ENCODE data around the gene PPP2R5C.
"Not testable (repeated sequence)": the region's sequence is repeated elsewhere in the genome, so short reads cannot be mapped to it uniquely, and the experiment has no call there.

Gene PPP2R5C

DNA sequence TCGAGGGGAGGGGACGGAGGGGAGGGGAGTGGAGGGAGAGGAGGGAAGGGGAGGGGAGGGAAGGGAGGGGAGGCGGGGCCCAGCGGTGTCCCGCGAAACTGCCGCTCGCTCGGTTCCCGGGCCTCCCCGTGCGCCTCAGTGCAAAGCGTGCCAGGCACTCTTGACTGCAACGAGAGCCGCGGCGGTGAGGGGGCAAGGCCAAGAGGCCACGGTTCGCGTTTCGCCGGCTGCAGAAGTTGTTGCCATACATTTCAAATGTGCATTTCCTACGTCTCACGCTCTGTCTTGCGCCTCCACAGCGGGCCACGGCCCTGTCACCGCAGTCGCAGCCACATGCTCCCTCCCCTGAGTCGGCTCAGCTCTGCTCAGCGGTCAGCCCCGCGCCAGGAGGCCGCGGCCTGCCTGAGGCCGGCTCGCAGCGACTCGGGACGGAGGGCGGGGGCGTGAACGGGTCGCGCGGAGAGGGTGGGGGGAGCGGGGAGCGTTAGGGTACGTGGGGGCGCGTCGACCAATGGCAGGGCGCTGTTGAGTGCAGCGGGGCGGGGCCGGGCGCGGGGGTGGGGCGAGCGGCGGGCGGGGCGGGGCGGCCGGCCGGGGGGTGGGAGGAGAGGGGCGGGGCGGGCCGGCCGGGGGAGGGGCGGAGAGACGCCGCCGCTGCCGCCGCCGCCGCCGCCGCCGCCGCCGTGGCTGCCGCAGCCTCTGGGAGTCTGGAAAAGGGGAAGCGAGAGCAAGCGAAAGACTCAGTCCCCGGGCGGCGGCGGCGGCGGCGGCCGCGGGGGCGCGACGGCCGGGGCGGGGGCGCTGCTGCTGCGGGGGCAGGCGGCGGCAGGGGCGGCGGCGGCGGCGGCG is at the start of gene PPP2R5C:
PPP2R5C (plus strand) TSS at position 678 of the 849 bp plus-strand sequence. CDS start 185 bp downstream, outside the sequence.
- peak; percentile 23 for DNase-seq (ENCODE audit: low read depth)

DNA sequence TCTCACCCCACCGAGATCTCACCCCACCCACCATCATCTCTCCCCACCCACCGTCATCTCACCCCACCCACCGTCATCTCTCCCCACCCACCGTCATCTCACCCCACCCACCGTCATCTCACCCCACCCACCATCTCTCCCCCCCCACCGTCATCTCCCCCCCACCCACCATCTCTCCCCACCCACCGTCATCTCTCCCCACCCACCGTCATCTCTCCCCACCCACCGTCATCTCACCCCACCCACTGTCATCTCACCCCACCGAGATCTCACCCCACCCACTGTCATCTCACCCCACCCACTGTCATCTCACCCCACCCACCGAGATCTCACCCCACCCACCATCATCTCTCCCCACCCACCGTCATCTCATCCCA is 49.7 kb upstream of the PPP2R5C start:
- not testable (repeated sequence) for DNase-seq (ENCODE audit: low read depth)

DNA sequence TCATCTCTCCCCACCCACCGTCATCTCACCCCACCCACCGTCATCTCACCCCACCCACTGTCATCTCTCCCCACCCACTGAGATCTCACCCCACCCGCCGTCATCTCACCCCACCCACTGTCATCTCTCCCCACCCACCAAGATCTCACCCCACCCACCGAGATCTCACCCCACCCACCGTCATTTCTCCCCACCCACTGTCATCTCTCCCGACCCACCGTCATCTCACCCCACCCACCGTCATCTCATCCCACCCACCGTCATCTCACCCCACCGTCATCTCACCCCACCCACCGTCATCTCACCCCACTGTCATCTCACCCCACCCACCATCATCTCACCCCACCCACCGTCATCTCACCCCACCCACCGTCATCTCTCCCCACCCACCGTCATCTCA is 49.2 kb upstream of the PPP2R5C start:
- DNase-seq (ENCODE audit: low read depth), result not testable (repeated sequence)

DNA sequence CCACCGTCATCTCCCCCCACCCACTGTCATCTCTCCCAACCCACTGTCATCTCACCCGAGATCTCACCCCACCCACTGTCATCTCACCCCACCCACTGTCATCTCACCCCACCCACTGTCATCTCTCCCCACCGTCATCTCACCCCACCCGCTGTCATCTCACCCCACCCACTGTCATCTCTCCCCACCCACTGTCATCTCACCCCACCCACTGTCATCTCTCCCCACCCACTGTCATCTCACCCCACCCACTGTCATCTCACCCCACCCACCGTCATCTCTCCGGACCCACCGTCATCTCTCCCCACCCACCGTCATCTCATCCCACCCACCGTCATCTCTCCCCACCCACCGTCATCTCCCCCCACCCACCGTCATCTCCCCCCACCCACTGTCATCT is 48.4 kb upstream of the PPP2R5C start:
- DNase-seq (ENCODE audit: low read depth), result not testable (repeated sequence)

DNA sequence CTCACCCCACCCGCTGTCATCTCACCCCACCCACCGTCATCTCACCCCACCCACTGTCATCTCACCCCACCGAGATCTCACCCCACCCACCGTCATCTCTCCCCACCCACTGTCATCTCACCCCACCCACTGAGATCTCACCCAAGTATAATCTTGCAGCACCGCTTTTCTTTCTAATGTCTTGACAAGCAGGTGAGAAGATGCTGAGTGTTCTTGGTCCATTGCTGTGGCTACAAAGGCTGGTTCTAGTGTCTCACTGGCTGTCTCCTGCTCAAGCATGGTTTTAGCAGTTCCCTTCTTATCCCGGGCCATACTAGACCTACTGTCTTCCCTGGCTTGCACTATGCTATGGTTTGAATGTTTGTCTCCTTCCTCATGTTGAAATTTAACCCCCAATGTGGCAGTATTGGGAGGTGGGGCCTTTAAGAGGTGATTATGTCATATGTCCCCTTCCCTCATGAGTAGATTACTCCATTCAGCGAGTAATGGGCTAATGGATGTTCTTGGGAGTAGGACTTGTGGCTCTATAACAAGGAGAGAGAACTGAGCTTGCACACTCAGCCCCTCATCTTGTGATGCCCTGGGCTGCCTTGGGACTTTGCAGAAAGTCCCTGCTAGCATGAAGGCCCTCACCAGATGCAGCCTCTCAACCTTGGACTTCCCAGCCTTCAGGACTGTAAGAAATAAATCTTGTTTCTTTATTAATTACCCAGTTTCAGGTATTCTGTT is 47.7 kb upstream of the PPP2R5C start:
- DNase-seq (ENCODE audit: low read depth), result no peak

DNA sequence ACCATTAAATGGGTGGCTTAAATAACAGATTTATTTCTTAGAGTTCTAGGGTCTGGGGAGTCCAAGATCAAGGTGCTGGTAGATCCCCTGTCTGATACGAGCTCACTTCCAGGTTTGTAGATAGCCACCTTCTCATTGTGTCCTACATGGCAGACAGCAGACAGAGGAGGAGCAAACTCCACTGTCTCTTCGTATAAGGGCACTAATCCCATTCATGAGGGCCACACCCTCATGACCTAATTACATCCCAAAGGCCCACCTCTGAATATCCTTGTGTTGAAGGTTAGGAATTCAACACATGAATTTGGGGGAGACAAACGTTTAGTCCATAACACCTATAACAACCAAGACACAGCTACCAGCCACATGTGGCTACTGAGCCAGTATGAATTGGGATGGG is 47.1 kb upstream of the PPP2R5C start:
- no peak for DNase-seq (ENCODE audit: low read depth)

DNA sequence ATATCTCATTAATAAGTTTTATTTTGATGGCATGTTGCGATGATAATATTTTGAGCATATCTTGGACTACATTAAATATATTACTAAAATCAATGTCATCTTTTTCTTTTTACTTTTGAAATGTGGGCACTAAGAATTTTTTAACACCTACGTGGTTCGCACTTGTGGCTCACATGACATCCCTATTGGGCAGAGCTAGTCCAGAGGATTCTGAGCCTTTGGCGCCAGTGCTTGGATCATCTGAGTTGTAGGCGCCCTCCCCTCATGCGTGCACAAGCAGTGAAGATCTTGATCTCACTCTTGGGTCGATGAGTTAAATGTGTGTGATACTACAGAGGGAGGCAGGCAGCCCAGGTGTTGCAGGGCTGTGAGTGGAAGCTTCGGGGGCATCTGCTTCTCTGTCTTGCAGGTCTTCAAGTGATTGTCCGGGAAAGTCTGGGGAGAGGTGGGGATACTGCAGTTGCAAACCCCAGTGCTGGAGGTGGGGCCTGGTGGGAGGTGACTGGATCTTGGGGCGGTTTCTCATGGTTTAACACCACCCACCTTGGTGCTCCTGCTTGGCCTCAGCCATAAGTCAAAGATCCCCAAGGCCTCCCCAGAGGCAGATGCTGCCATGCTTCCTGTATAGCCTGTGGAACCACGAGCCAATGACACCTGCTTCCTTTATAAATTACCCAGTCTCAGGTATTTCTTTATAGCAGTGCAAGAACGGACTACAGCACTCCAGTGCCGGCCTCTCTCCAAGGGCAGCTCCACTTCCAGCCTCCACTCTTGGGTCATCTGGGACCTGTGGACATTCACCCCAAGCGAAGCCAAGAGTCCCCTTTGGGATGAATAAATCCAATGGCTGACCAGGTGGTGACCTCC is 46.1 kb upstream of the PPP2R5C start:
- DNase-seq (ENCODE audit: low read depth), result no peak

DNA sequence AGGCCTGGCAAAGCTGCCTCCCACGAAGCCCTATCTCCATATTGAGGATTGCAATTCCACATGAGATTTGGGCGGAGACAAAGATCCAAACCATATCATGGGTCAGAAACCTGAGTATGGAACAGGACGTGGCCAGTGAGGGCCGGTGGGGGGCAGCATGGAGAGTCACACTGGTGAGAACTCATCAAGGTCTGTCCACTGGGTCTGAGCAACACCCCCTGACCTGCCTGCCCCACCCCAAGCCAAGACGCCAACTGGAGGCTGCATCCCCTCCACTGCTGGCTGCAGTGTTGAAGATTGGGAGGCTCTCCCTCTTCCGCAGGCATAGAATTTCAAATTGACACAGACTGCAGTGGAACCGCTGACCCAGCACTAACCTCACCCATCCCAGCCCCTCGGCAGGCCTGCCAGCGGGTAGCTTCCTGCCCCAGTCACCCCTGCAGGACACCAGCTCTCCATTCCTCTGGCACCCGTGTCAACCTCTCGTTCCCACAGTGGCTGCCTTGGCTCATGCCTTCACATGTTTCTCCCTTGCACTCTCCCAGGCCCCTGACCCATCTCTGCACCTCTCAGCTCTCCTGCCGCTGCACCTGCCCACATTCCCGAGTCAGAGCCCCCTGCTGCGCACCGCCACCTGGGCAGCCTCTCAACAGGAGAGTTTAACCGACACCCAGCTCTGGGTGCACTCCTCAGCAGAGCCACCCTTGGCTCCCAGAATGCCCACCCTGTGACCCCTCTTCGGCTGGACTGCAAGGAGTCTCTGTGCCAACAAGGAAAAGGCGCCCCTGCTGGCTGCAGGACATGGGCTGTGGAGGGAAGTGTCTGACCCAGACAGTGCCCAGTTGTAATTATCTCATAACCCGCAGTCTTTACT is 45.2 kb upstream of the PPP2R5C start:
- no peak for DNase-seq (ENCODE audit: low read depth)

DNA sequence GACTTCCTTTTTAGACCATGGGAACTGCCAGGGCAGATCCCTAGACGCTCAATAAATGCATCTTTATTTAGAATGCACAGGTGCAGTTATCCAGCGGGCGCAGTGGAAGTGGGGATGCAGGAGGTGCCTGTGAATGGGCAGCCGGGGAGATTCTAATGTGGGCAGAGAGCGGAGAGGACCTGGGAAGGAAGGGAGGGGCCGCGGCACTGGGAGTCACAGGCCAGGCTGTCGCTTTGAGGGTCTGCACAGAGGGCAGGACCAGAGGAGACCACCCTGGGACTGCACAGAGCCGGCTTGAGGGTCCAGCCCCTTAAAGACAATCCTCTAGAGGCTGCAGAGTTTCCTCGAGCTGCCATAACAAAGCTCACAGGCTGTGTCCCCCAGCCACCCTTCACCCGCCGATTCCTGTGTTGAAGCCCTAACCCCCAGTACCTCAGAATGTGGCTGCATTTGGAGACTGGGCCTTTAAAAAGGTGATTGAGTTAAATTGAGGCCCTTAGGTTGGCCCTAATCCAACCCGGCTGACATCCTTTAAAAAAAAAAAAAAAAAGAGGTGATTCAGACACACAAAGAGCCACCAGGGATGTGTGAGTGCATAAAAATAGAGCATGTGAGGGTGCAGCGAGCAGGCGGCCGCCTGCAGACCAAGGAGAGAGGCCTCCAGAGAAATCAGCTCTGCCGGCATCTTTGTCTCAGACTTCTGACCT is 44.4 kb upstream of the PPP2R5C start:
- no peak for DNase-seq (ENCODE audit: low read depth)

DNA sequence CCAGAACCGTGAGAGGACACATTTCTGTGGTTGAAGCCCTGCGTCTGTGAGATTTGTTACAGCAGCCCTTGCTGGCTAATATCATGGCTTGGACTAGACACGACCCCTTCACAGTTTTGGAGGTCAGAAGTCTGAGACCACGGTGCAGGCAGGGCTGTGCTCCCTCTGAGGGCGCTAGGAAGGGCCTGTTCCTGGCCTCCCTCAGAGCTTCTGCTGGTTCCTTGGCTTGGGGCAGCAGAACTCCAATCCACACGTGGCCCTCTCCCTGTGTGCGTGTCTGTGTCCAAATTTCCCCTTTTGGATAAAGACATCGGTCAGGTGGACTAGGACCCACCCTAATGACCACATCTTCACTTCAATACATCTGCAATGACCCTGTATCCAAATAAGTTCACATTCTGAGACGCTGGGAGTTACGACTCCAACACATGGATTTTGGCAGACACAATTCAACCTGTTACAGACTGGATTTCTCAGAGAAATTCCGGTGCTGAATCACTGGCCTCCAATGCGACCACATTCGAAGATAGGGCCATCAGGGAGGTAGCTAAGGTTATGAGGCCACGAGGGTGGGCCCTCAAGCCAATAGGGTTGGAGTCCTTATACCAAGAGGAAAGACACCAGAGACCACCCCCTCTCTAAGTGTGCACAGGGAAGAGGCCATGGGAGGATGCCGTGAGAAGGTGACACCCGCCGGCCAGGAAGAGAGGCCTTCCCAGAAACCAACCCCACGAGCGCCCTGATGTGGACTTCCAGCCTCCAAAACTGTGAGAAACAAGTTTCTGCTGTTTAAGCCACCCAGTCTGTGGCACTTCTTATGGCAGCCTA is 43.6 kb upstream of the PPP2R5C start:
- no peak for DNase-seq (ENCODE audit: low read depth)

DNA sequence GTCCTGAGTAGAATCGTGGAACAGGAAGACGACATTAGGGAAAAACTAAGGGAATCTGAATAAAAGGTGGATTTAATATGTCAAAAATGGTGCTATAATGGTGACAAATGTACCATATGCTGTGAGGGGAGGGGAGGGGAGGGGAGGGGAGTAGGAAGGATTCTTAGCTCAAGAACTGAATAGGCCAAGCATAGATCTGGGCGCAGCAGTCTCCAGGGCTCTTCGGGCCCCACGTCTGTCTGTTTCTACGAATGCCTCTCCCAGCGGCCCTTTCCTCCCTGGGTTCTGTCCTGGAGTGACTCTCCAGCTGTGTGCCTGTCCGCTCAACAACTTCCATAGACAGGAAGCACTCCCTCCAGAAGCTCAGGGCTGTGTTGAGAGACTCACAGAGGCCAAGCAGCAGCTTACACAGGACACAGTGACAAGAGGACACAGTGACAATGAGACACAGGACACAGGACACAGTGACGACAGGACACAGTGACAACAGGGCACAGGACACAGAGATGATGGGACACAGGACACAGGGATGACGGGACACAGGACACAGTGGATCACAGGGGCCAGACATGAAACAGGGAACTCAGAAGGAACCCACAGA is 42.4 kb upstream of the PPP2R5C start:
- DNase-seq (ENCODE audit: low read depth), result no peak

DNA sequence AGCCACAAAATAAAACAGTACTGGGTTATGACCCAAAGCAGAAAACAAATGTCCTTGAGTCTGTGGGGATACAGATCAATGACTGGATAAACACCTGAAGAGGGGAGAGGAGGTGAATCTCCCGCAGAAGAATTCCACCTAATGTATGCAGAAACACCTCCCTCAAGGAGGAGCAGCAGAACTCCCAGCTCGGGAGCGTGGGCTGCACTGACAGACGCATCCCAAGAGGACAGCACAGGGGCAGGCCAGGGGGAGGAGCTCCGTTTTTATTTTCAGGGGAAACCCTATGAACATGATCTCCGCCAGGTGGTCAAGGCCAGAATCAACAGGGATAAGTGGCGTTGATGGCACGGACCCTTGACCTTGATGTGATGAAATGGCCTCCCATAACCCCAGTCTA is 41.8 kb upstream of the PPP2R5C start:
- DNase-seq (ENCODE audit: low read depth), result no peak

DNA sequence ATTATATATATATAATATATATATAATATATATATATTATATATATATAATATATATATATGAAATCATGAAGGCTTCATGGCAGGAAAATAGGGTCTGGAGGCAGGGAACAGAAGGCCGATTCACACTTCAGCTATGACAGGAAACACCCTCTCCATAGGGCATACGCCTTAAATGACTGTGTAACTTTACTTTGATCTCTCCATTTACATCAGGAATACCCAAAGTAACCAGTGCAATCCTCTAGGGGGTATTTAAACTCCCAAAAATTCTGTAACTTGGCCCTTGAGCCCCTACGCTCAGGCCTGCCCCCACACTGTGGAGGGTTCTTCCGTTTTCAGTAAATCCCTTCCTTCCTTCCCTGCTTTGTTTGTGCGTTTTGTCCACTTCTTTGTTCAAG is 40.4 kb upstream of the PPP2R5C start:
- no peak for DNase-seq (ENCODE audit: low read depth)

DNA sequence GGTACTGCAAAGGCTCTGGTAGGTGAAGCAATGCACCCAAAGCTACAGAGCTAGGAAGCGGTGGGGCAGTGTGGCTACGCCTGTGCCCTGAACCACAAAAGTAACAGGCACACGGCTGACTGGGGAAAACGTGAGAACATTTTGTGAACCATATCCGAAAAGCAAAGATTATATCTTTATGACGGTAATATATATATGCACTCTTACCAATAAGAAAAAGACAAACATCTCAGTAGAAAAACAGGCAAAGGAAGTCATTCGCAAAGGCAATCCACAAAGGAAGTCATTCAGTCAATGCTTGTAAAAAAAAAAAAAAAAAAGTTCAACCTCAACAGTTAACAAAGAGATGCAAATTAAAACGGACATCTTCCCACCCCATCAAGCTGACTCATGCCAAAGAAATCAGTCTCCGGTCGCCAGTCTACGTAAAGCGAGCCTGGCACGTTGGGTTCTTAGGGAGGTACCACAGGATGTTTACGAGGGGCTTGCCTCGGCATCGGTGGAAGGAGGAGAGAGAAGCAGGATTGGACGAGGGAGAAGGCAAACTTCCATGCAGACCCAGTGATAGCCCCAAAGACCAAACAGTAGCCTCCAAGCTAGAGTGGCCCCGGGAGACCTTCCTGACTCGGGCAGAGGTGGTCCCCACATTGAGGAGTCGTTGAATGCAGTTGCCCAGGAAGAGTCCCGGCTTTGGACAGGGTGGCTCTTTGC is 39.4 kb upstream of the PPP2R5C start:
- no peak for DNase-seq (ENCODE audit: low read depth)

DNA sequence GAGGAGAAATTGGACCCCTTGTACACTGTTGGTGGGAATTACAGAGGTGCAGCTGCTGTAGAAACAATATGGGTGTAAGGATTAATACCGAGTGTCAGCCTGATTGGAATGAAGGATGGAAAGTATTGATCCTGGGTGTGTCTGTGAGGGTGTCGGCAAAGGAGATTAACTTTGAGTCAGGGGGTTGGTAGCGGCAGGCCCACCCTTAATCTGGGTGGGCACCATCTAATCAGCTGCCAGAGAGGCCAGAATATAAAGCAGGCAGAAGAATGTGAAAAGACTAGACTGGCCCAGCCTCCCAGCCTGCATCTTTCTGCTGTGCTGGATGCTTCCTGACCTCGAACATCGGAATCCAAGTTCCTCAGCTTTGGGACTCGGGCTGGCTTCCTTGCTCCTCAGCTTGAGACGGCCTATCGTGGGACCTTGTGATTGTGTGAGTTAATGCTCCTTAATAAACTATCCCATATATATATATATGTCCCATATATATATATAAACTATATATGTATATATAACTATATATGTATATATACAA is 38.4 kb upstream of the PPP2R5C start:
- DNase-seq (ENCODE audit: low read depth), result no peak

DNA sequence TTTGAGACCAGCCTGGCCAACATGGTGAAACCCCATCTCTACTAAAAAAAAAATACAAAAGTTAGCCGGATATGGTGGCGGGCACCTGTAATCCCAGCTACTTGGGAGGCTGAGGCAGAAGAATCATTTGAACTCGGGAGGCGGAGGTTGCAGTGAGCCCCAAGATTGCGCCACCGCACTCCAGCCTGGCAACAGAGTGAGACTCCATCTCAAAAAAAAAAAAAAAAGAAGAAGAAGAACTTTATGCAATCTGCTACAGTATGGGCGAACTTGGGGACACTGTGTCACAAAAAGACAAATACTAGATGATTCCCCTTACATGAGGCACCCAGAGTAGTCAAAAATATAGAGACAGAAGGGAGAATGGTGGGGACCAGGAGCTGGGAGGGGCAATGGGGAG is 35.9 kb upstream of the PPP2R5C start:
- DNase-seq (ENCODE audit: low read depth), result not testable (repeated sequence)

DNA sequence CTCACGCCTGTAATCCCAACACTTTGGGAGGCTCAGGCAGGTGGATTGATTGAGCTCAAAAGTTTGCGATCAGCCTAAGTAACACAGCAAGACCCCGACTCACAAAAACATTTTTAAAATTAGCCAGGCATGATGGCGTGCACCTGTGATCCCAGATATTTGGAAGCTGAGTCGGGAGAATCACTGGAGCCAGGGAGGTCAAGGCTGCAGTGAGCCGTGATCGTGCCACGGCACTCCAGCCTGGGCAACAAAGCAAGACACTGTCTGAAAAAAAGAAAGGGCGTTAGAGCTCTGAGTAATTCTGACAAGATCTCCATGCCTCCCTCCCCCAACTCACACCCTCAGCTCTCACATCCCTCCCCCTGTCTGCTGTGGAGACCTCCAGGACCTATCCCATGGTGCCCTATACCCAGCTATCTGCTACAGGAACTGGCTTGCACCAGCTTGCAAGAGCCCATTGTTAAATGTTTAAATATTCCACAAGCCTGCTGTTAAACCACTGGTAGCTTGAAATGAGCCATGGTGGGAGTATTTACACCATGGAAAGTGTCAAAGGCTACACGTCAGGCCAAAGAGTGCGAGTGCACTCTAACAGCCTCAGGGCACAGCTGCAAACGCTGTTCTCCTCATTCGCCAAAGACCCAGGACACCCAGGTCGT is 35.1 kb upstream of the PPP2R5C start:
- no peak for DNase-seq (ENCODE audit: low read depth)

DNA sequence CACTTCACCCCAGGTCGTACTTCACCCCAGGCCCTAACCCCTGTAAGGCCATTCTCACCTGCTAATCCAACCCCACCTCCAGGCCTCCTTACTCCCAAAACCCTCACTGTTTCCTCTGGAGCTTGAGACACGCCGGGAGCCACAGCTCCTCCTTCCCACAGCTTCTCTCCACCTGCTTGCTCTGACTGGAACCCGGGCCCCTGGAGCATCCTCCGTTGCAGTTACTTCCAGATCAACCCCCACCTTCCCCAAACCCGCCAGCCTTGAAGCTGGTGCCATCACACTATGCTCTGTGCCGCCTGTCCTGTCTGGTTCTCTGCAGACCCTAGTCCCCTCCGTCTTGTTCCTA is 34.6 kb upstream of the PPP2R5C start:
- DNase-seq (ENCODE audit: low read depth), result no peak

Data from HS-5 (cell line).